ENCODE measurements around the gene SUGCT. TPM values are rescaled to one million over a fixed set of nuclear protein-coding genes. Genes with fewer than 3 reads are reported as not detected.

Gene SUGCT
- total RNA-seq, 3 donors from 2014 or later (not counting 1 experiment from before 2014, with no cell fraction given): 0.40 to 0.59 TPM; not detected in 1

DNA sequence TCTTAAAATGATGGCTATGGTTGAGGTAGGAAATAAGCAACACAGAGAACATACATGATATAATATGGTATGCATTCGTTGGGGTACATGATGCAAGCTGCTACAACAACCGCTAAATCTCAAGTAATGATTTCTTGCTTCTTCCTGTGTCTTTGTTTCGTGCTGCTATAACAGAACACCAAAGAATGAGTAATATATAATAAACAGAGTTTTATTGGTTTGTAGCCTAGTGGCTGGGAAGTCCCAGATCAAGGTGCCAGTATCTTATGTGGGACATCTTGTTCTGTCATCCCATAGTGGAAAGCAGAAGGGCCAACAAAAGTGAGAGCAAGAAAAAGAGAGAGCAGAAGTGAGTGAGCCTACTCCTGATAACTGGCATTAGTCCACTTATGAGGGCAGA, 689.7 kb downstream of the SUGCT start:
- no peaks in the 10 kb centered on the region for H3K36me3 Mint-ChIP-seq
- H3K9me3 Mint-ChIP-seq: peaks cover 6 to 12% of the 10 kb centered on the region in 2 donors
- TF ChIP-seq, protein P1, sequence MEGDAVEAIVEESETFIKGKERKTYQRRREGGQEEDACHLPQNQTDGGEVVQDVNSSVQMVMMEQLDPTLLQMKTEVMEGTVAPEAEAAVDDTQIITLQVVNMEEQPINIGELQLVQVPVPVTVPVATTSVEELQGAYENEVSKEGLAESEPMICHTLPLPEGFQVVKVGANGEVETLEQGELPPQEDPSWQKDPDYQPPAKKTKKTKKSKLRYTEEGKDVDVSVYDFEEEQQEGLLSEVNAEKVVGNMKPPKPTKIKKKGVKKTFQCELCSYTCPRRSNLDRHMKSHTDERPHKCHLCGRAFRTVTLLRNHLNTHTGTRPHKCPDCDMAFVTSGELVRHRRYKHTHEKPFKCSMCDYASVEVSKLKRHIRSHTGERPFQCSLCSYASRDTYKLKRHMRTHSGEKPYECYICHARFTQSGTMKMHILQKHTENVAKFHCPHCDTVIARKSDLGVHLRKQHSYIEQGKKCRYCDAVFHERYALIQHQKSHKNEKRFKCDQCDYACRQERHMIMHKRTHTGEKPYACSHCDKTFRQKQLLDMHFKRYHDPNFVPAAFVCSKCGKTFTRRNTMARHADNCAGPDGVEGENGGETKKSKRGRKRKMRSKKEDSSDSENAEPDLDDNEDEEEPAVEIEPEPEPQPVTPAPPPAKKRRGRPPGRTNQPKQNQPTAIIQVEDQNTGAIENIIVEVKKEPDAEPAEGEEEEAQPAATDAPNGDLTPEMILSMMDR (IDR thresholded peaks at IDR 0.05): no peak
- Histone ChIP-seq H3K4me1 (ENCODE audit: control insufficient read depth, insufficient read depth, low read length) (no peaks in the 10 kb centered on the region), H3K27me3 (ENCODE audit: control insufficient read depth, insufficient read depth, low read length) (no peaks in the 10 kb centered on the region), H3K27ac (ENCODE audit: low read length) (no peak overlapping the region), H3K9me3 (ENCODE audit: control insufficient read depth, insufficient read depth, low read length) (peaks cover 2% of the 10 kb centered on the region), H3K36me3 (ENCODE audit: control insufficient read depth, insufficient read depth, low read length) (no peaks in the 10 kb centered on the region), H3K4me3 (ENCODE audit: low read length) (no peak overlapping the region)
- no peaks in the 10 kb centered on the region for H3K27me3 Mint-ChIP-seq (ENCODE audit: low read depth in 2 of 2)
- H3K27ac Mint-ChIP-seq: no peak overlapping the region
- no peak for ATAC-seq
- no peak for DNase-seq
- WGBS (ENCODE audit: insufficient coverage): 80% methylated on average over 3 of the region's 3 CpGs
- H3K4me3 Mint-ChIP-seq: no peak overlapping the region
- intact Hi-C loops (cut with micrococcal nuclease): no loop called here
- H3K4me1 Mint-ChIP-seq: no peaks in the 10 kb centered on the region

DNA sequence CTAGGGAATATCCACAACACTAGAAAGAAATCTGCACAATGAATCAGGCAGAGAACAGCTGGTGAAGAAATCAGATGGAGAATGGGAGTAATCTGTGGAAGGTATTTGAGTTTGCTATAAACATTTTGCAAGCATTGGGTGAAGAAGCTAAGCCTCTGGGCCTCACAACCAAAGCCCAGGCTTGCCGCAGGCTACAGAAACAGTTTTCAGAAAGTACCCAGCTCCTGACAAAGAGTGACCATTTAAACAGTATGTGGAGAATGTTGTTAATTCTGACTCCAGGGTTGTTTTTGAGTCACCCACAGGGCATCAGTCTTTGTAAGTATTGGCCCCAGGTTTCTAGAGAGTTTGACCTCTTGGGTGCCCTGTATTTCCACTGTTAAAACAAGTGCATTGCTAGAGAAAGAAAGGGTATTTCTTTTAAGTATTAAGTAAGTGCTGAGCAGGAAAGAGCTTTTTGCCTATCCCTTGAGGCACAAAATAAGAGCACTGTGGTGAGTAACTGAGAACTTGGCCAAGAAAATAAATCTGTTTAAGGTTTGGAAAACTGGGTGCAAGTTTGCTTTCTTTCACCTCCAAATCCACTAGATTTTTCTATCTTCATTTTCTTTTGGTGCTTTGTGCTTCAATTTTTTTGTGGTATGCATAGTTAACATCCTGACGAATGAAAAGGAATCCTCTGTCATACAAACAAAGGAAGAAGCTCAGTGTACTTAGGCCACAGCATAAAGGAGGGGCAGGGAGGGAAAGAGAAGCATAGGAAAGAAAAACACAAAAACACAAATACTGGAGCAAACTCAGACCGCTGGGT, 691.8 kb downstream of the SUGCT start:
- Mint-ChIP-seq H3K27me3 (ENCODE audit: low read depth in 2 of 2) (no peaks in the 10 kb centered on the region), H3K36me3 (no peaks in the 10 kb centered on the region), H3K9me3 (peaks cover 9 to 12% of the 10 kb centered on the region in 2 donors), H3K4me3 (no peak overlapping the region), H3K4me1 (no peaks in the 10 kb centered on the region), H3K27ac (no peak overlapping the region)
- DNase-seq (no peak), ATAC-seq (no peak)
- Histone ChIP-seq H3K27me3 (ENCODE audit: control insufficient read depth, insufficient read depth, low read length) (no peaks in the 10 kb centered on the region), H3K4me1 (ENCODE audit: control insufficient read depth, insufficient read depth, low read length) (no peaks in the 10 kb centered on the region), H3K36me3 (ENCODE audit: control insufficient read depth, insufficient read depth, low read length) (no peaks in the 10 kb centered on the region), H3K4me3 (ENCODE audit: low read length) (no peak overlapping the region), H3K27ac (ENCODE audit: low read length) (no peak overlapping the region), H3K9me3 (ENCODE audit: control insufficient read depth, insufficient read depth, low read length) (peaks cover 2% of the 10 kb centered on the region)
- TF ChIP-seq, protein P1 (IDR thresholded peaks at IDR 0.05): no peak
- WGBS (ENCODE audit: insufficient coverage): 92% methylated on average over 2 of the region's 3 CpGs
- intact Hi-C loops (cut with micrococcal nuclease): no loop called here

DNA sequence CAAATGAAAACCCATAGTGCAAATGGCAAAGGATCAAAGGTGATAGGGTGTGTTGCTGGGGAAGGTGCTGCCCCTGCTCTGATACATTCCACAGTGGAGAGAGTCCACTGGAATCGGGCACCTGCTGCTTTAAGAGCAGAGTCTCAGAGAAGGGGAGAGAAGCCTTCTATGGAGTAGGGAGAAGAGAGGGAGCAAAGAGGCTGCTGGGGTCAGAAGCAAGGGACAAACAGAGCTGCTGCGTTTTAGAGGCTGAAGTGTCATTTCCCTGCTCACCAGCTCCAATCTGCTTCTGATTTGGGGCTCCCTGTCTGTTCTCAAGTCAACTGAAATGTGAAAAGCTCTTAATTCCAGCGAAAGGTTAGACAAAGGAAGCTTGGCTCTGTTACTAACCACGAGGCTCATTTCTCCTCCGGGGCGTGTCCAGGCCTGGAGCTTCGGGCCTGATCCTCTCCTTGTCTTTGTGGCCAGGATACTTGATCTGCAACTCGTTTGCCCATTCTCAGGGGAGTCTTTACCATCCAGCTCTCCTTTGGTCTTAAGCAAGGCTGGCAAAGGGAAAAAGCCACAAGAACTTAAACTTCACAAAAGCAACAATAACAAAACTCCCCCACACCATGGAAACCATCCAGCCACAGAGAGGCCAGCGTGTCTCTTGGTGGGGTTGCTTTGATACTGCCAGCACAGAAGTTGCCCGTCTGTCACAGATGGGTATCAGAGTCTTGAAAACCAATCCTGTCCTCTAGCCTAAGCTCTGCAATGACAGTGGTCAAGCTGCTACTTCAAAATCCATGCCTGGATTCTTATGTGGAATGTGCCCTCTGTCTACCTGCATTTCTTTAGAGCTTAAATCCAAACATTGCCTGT, 692.6 kb downstream of the SUGCT start:
- Mint-ChIP-seq H3K36me3 (no peaks in the 10 kb centered on the region), H3K4me1 (no peaks in the 10 kb centered on the region), H3K27ac (no peak overlapping the region), H3K27me3 (ENCODE audit: low read depth in 2 of 2) (no peaks in the 10 kb centered on the region), H3K4me3 (no peak overlapping the region), H3K9me3 (peaks cover 9% of the 10 kb centered on the region in 2 donors)
- DNase-seq (no peak), ATAC-seq (no peak)
- H3K27ac ChIP-seq (ENCODE audit: low read length): no peak overlapping the region
- H3K9me3 ChIP-seq (ENCODE audit: control insufficient read depth, insufficient read depth, low read length): peaks cover 2% of the 10 kb centered on the region
- no peaks in the 10 kb centered on the region for H3K36me3 ChIP-seq (ENCODE audit: control insufficient read depth, insufficient read depth, low read length)
- H3K4me1 ChIP-seq (ENCODE audit: control insufficient read depth, insufficient read depth, low read length): no peaks in the 10 kb centered on the region
- 73% methylated on average over 10 of the region's 10 CpGs for WGBS (ENCODE audit: insufficient coverage)
- TF ChIP-seq, protein P1 (IDR thresholded peaks at IDR 0.05): no peak
- H3K27me3 ChIP-seq (ENCODE audit: control insufficient read depth, insufficient read depth, low read length): no peaks in the 10 kb centered on the region
- intact Hi-C loops (cut with micrococcal nuclease): no loop called here
- H3K4me3 ChIP-seq (ENCODE audit: low read length): no peak overlapping the region
